GM18867 (cell line): ENCODE results near the gene SSC5D.
"Not testable (repeated sequence)": the region's sequence is repeated elsewhere in the genome, so short reads cannot be mapped to it uniquely, and the experiment has no call there.

Source experiments
- ATAC-seq: cut with Tn5 transposase; IDR thresholded peaks from one replicate; pipeline ENCODE4 v1.9.1; 2021; ENCODE audit warnings: mild to moderate bottlenecking, moderate library complexity; ENCODE audit not compliant: unreplicated experiment

SSC5D gene

GRCh38 chr19:55502197-55502952 is 14.1 kb downstream of the SSC5D start:
- ATAC-seq = no peak

- no peak for ATAC-seq
Observed at GRCh38 chr19:55503157-55503501, 14.9 kb downstream of the SSC5D start.

DNA sequence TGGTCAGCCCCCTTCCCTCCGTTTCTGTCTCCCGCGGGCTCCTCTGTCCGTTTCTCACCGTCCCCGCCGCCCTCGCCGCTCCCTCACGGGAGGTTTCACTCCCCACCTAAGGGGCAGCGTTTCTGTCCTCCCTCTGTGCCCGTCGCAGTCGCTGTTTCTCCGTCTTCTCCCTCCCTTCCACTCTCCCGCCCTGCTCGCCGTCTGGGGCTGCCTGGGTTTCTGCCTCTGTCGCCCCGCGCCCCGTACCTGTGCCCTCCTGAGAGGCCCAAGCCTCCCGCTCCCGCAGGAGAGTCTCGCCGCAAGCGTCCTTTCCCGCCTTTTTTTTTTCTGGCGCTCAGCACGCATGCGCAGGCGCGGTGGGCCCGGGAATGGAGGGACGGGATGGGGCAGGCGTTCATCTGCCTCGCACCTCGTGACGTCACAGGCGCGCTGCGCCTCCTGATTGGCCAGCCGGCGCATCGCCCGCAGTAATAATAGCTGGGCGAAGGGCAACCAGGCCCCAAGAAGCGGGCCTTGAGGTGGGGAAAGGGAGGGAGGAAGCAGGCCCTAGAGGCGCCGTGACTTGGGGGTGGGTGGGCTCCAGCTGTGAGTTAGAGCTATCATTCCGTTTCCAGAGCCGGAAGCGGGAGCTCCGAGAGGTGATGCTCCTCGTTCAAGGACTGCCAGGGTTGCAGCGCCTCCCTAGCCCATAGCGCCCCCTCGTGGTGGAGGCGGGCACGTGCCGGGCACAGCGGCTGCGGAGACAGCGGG is 15.4 kb downstream of the SSC5D start:
- peak; percentile 87 for ATAC-seq

GRCh38 chr19:55504252-55504603 is 16.0 kb downstream of the SSC5D start:
- ATAC-seq = no peak

GRCh38 chr19:55504981-55505380 is 16.7 kb downstream of the SSC5D start:
- ATAC-seq = no peak

DNA sequence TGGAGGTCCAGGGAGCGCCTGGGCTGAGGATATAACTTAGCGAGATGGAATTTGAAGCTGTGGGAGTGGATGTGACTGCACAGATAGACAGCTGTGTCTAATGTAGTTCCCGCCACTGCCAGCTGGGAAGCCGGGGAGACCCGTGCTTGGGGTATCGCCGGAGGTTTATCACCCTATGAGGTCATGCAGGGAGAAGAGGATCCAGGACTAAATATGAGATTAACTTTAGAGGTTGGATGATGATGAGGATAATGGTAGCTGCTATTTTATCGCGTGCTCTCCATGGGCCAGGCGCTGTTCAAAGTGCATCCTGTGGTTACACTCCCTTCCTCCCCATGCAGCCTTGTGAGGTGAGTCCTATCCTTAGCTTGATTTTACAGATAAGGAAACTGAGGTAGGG is 19.9 kb downstream of the SSC5D start:
- no peak for ATAC-seq

- ATAC-seq = peak; percentile 98
Observed at GRCh38 chr19:55516878-55517620, 28.8 kb downstream of the SSC5D start.

DNA sequence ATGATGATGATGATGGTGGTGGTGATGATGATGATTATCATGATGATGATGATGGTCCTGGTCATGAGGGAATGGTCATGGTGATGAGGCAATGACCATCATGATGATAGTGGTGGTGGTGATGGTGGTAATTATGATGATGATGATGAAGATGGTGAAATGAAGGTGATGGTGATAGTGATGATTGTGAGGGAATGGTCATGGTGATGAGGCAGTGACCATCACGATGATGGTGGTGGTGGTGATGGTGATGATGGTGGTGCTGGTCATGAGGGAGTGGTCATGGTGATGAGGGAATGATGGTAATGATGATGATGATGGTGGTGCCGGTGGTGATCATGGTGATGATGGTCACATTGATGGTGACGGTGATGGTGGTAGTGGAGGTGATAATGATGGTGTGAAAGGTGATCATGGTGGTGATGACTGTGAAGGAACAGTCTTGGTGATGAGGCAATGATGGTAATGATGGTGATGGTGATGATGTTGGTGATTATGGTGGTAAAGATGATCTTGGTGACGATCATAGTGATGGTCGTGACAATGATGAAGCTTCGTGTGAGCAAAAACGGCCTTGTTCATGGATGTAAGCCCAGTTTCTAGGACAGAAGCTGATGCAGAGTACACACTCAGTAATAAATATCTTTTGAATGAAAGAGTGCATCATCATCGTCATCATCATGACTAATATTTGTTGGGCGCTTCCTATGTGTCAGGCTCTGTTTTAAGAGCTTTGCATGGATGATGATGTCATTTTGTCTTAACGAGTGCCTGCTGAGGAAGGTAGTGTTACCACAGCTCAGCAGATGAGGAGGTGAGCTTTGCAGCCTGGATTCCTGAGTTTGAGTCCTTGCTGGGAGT is 31.4 kb downstream of the SSC5D start:
- no peak for ATAC-seq

GRCh38 chr19:55520691-55521292 is 32.6 kb downstream of the SSC5D start:
- no peak for ATAC-seq

GRCh38 chr19:55525289-55526101 is 37.3 kb downstream of the SSC5D start:
- no peak for ATAC-seq

DNA sequence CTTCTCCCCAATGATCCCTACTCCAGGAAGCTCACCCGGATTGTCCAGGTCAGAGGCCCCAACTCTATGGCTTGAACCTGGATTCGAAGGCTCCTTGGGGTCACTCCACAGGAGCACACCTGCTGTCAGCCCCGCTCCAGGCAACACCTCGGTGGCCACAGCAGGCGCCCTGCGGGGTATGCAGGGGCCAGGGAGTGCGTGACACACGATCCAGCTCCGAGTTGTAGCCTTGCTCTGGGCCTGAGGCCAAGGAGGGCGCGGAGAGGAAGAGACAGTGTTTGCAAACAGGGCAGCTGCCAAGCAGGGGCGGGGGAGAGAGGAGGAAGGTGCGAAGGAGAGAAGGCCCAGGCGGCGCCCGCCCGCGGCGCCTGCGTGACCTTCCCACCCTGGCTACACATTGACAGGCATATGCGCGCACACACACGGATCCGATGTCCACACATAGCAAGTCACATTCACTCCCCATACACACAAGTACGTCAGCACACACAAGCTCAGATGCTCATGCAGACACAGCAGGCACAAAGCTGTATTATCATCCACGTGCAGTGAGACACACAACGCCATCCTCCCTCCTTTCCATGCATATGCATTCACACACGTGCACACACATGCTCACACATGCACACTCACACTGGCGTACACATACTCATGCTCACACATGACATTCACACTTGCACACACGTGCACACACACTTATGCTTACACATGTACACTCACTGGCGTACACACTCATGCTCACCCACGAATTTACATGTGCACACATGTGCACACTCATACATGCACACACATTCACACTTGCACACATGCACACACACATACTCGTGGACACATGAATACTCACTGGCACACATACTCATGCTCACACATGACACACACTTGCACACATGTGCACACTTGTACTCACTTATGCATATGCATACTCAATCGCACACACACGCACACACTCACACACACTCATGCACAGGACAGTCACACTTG is 38.3 kb downstream of the SSC5D start:
- ATAC-seq = no peak

GRCh38 chr19:55527197-55528029 is 39.2 kb downstream of the SSC5D start:
- ATAC-seq = no peak

DNA sequence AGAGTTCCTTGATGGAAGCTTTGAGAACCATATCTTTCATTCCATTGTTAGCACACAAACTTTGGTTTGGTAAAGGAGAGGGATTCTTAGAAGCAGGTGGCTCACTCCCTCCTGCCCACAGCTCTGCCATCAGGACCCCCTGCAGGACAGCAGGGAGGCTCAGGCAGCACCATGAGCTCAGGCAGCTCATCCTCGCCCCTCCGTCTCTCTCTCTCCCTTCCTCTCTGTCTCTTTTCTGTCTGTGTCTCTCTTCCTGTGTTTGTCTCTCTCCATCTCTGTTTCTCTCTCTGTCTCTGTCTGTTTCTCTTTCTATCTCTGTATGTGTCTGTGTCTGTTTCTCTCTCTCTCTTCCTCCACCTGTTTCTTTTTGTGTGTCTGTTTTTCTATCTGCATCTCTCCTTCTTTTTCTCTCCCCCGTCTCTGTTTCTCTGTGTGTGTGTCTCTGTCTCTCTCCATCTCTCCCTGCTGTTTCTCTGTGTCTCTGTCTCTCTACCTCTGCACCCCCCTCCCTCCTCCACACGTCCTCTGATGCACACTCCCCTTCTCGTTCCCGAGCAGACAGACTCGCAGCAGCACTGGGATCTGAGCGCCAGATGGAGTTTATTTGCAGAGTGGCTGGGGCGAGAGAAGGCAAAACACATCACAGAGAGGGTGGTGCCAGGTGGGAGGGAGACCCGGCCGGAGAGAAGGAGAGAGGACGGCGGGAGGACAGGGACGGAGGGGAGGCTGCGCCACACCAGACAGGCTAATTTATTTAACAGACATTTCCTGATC is 40.0 kb downstream of the SSC5D start:
- no peak for ATAC-seq

GRCh38 chr19:55529636-55530234 is 41.5 kb downstream of the SSC5D start:
- ATAC-seq = no peak

GRCh38 chr19:55530996-55531395 is 42.8 kb downstream of the SSC5D start:
- ATAC-seq = no peak

- not testable (repeated sequence) for ATAC-seq
Observed at GRCh38 chr19:55534280-55534679, 46.0 kb downstream of the SSC5D start.
